SU-DHL-6 (cell line): ENCODE data around the gene TBC1D19.

Experiments used
- H2AFZ ChIP-seq: fragments of 200-600 bp; sonication (generic); 2 replicates; pipeline ENCODE4 v1.6.1; 2014; ENCODE audit warnings: low read depth, mild to moderate bottlenecking, moderate library complexity, mixed read lengths, antibody characterized with exemption, low read length; ENCODE audit not compliant: severe bottlenecking
- H3F3A ChIP-seq: fragments of 200-600 bp; shearing (Covaris generic); 2 replicates; pipeline ENCODE4 v1.6.0; 2016; ENCODE audit warnings: antibody characterized with exemption, mild to moderate bottlenecking; ENCODE audit not compliant: insufficient read depth
- H3K27ac ChIP-seq: fragments of 200-600 bp; sonication (generic); 2 replicates; pipeline ENCODE4 v1.5.1; 2016; ENCODE audit warnings: low read depth, mild to moderate bottlenecking, low read length, moderate library complexity, mixed read lengths
- H3K27me3 ChIP-seq: fragments of 200-600 bp; sonication (generic), shearing (Covaris generic); 2 replicates; pipeline ENCODE4 v1.6.0; 2014; ENCODE audit warnings: mild to moderate bottlenecking, low read length
- H3K36me3 ChIP-seq: fragments of 200-600 bp; sonication (generic); 2 replicates; pipeline ENCODE4 v1.6.1; 2014; ENCODE audit warnings: mild to moderate bottlenecking, low read length, mixed read lengths
- H3K4me2 ChIP-seq: fragments of 300-600, 200-600 bp; shearing (Covaris generic), sonication (generic); 2 replicates; pipeline ENCODE4 v1.6.0; 2014; ENCODE audit warnings: low read length, low read depth, mild to moderate bottlenecking; ENCODE audit not compliant: poor library complexity, severe bottlenecking
- H3K4me3 ChIP-seq: fragments of 200-600 bp; sonication (generic); 2 replicates; pipeline ENCODE4 v1.5.1; 2014; ENCODE audit warnings: antibody characterized with exemption, low read length, mild to moderate bottlenecking, mixed read lengths; ENCODE audit not compliant: insufficient read depth, poor library complexity, severe bottlenecking
- H3K79me2 ChIP-seq: fragments of 200-600 bp; sonication (generic); 2 replicates; pipeline ENCODE4 v1.6.1; 2014; ENCODE audit warnings: mild to moderate bottlenecking, low read length, moderate library complexity; ENCODE audit not compliant: insufficient read depth
- H3K9ac ChIP-seq: fragments of 200-600 bp; sonication (generic); 2 replicates; pipeline ENCODE4 v1.7.0; 2014; ENCODE audit warnings: mild to moderate bottlenecking, low read length
- H3K9me2 ChIP-seq: fragments of 200-600 bp; sonication (generic); replicated peaks from 2 replicates; pipeline ENCODE4 v1.6.1; 2014; ENCODE audit warnings: low read length; ENCODE audit not compliant: insufficient read depth
- H3K9me3 ChIP-seq: fragments of 200-600 bp; sonication (generic); 2 replicates; pipeline ENCODE4 v1.6.1; 2014; ENCODE audit warnings: low read length, mixed read lengths; ENCODE audit not compliant: insufficient read depth
- H4K20me1 ChIP-seq: fragments of 200-600 bp; sonication (generic); 2 replicates; pipeline ENCODE4 v1.6.1; 2014; ENCODE audit warnings: low read depth, mild to moderate bottlenecking, antibody characterized with exemption, low read length, moderate library complexity, mixed read lengths
- CTCF ChIP-seq: fragments of 200-600 bp; sonication (generic); IDR thresholded peaks from one replicate; pipeline ENCODE4 v1.5.1; 2017; ENCODE audit warnings: antibody characterized with exemption, mild to moderate bottlenecking, low read length, moderate library complexity; ENCODE audit not compliant: insufficient read depth, poor library complexity, severe bottlenecking
- EZH2phosphoT487 ChIP-seq: fragments of 200-600 bp; sonication (generic), shearing (Covaris generic); conservative IDR thresholded peaks from 2 replicates; pipeline ENCODE4 v1.6.1; 2018; ENCODE audit warnings: mild to moderate bottlenecking, antibody characterized with exemption, low read length, moderate library complexity, mixed read lengths

The TBC1D19 gene

GRCh38 chr4:26779224-26779623, 195.3 kb downstream of the TBC1D19 start:
- H4K20me1 ChIP-seq: no peaks in the 10 kb centered on the region
- H3K36me3 ChIP-seq: no peaks in the 10 kb centered on the region
- no peak overlapping the region for H3K4me2 ChIP-seq
- no peaks in the 10 kb centered on the region for H3K27me3 ChIP-seq
- no peaks in the 10 kb centered on the region for H3K9me2 ChIP-seq
- TF ChIP-seq EZH2phosphoT487 (no peak), CTCF (no peak)
- no peaks in the 10 kb centered on the region for H3K9me3 ChIP-seq
- no peak overlapping the region for H3K4me3 ChIP-seq
- no peak overlapping the region for H3K27ac ChIP-seq
- no peak overlapping the region for H2AFZ ChIP-seq
- H3K79me2 ChIP-seq: no peaks in the 10 kb centered on the region
- no peaks in the 10 kb centered on the region for H3F3A ChIP-seq
- no peak overlapping the region for H3K9ac ChIP-seq

GRCh38 chr4:26779674-26780073, 195.8 kb downstream of the TBC1D19 start:
- Histone ChIP-seq H3K79me2 (no peaks in the 10 kb centered on the region), H3K27ac (no peak overlapping the region), H3F3A (no peaks in the 10 kb centered on the region), H3K9ac (no peak overlapping the region), H3K4me3 (no peak overlapping the region), H4K20me1 (no peaks in the 10 kb centered on the region), H3K9me3 (no peaks in the 10 kb centered on the region), H3K4me2 (no peak overlapping the region), H3K9me2 (no peaks in the 10 kb centered on the region), H3K36me3 (no peaks in the 10 kb centered on the region), H2AFZ (no peak overlapping the region), H3K27me3 (no peaks in the 10 kb centered on the region)
- no peak for TF ChIP-seq CTCF
- TF ChIP-seq EZH2phosphoT487: no peak

- H3K27ac ChIP-seq: no peak overlapping the region
- no peak for TF ChIP-seq EZH2phosphoT487
- TF ChIP-seq CTCF: no peak
- H3K27me3 ChIP-seq: no peaks in the 10 kb centered on the region
- no peaks in the 10 kb centered on the region for H4K20me1 ChIP-seq
- no peaks in the 10 kb centered on the region for H3K9me2 ChIP-seq
- no peak overlapping the region for H3K4me3 ChIP-seq
- H3K4me2 ChIP-seq: no peak overlapping the region
- no peaks in the 10 kb centered on the region for H3K36me3 ChIP-seq
- no peak overlapping the region for H2AFZ ChIP-seq
- no peaks in the 10 kb centered on the region for H3K9me3 ChIP-seq
- no peaks in the 10 kb centered on the region for H3F3A ChIP-seq
- H3K79me2 ChIP-seq: no peaks in the 10 kb centered on the region
- no peak overlapping the region for H3K9ac ChIP-seq
Measured at GRCh38 chr4:26780539-26780938, 196.7 kb downstream of the TBC1D19 start.
